ENCODE measurements around the gene AKR7A3. TPM values are rescaled to one million over a fixed set of nuclear protein-coding genes. Genes with fewer than 3 reads are reported as not detected.
"Not testable (repeated sequence)": the region's sequence is repeated elsewhere in the genome, so short reads cannot be mapped to it uniquely, and the experiment has no call there.

Gene AKR7A3
- under 1 TPM; 0.54 TPM for total RNA-seq

GRCh38 chr1:19288324-19289241 lies at the start of gene AKR7A3:
Gene AKR7A3 (minus strand): TSS chr1:19288770. CDS start chr1:19288709, 61 bp downstream.
- Mint-ChIP-seq H3K27me3 (peaks cover 14% of the 10 kb centered on the region), H3K4me3 (peak within 1 kb of the TSS; percentile 56)
- ATAC-seq = peak; percentile 97
- H3K9me3 Mint-ChIP-seq; H3K36me3 Mint-ChIP-seq (ENCODE audit: low read depth); H3K4me1 Mint-ChIP-seq (ENCODE audit: low read depth); intact Hi-C loops (cut with micrococcal nuclease); H3K27ac Mint-ChIP-seq: not testable (repeated sequence)
- CTCF ChIA-PET = interaction anchor here (1.4 kb wide), 1 partner anchor 374 kb away, joined by 5 read pairs; no protein-coding TSS in a partner anchor
- POLR2A ChIA-PET = interaction anchor here (0.6 to 2.0 kb wide), 5 partner anchors 11 to 47 kb away, joined by 3 to 10 read pairs (median 3); partner anchors contain the start of genes AKR7A2, EMC1, MRTO4 and SLC66A1
- DNase-seq = peak; percentile 81

- H3K27ac Mint-ChIP-seq = peak overlapping the region; percentile 76
- DNase-seq (no peak), ATAC-seq (no peak)
- no peak for TF ChIP-seq CTCF (IDR thresholded peaks at IDR 0.05)
- H3K4me1 Mint-ChIP-seq (ENCODE audit: low read depth) = peaks cover 22% of the 10 kb centered on the region
- no peaks in the 10 kb centered on the region for H3K9me3 Mint-ChIP-seq
- H3K27me3 Mint-ChIP-seq = no peaks in the 10 kb centered on the region
- ChIA-PET POLR2A (interaction anchor here (0.9 kb wide), 1 partner anchor 99 kb away, joined by 3 read pairs; no protein-coding TSS in a partner anchor), CTCF (no interaction called here)
- intact Hi-C loops (cut with micrococcal nuclease) = no loop called here
- no peak overlapping the region for H3K4me3 Mint-ChIP-seq
- peaks cover 25% of the 10 kb centered on the region for H3K36me3 Mint-ChIP-seq (ENCODE audit: low read depth)
Observed at GRCh38 chr1:19338323-19338762, 49.8 kb upstream of the AKR7A3 start.

- Mint-ChIP-seq H3K36me3 (ENCODE audit: low read depth) (peaks cover 21% of the 10 kb centered on the region), H3K4me1 (ENCODE audit: low read depth) (peaks cover 22% of the 10 kb centered on the region), H3K27me3 (no peaks in the 10 kb centered on the region), H3K9me3 (no peaks in the 10 kb centered on the region), H3K27ac (peak overlapping the region; percentile 76), H3K4me3 (no peak overlapping the region)
- ChIA-PET CTCF (no interaction called here), POLR2A (interaction anchor here (0.9 kb wide), 1 partner anchor 100 kb away, joined by 3 read pairs; no protein-coding TSS in a partner anchor)
- intact Hi-C loops (cut with micrococcal nuclease) = no loop called here
- ATAC-seq (no peak), DNase-seq (no peak)
- TF ChIP-seq CTCF (IDR thresholded peaks at IDR 0.05) = no peak
Observed at GRCh38 chr1:19337289-19337688, 48.7 kb upstream of the AKR7A3 start.

- intact Hi-C loops (cut with micrococcal nuclease) = no loop called here
- Mint-ChIP-seq H3K36me3 (ENCODE audit: low read depth) (peaks cover 15% of the 10 kb centered on the region), H3K9me3 (no peaks in the 10 kb centered on the region), H3K4me1 (ENCODE audit: low read depth) (peaks cover 20% of the 10 kb centered on the region), H3K27ac (peak overlapping the region; percentile 68), H3K27me3 (no peaks in the 10 kb centered on the region), H3K4me3 (no peak overlapping the region)
- CTCF ChIA-PET = interaction anchor here (1.2 kb wide), 1 partner anchor 315 kb away, joined by 3 read pairs; no protein-coding TSS in a partner anchor
- POLR2A ChIA-PET = interaction anchor here (1.6 kb wide), 1 partner anchor 47 kb away, joined by 3 read pairs; no protein-coding TSS in a partner anchor
- TF ChIP-seq CTCF (IDR thresholded peaks at IDR 0.05) = no peak
- peak; percentile 73 for DNase-seq
- ATAC-seq = peak; percentile 86
Observed at GRCh38 chr1:19336543-19336942, 48.0 kb upstream of the AKR7A3 start.

GRCh38 chr1:19333587-19334354 lies 45.2 kb upstream of the AKR7A3 start:
- ChIA-PET CTCF (interaction anchor here (1.0 to 1.5 kb wide), 2 partner anchors 8 to 317 kb away, joined by 3 read pairs; no protein-coding TSS in a partner anchor), POLR2A (interaction anchor here (0.6 to 1.3 kb wide), 4 partner anchors 14 to 1230 kb away, joined by 3 read pairs; partner anchors contain the start of gene SLC66A1)
- ATAC-seq (no peak), DNase-seq (no peak)
- Mint-ChIP-seq H3K9me3 (no peaks in the 10 kb centered on the region), H3K4me3 (no peak overlapping the region), H3K27ac (no peak overlapping the region), H3K27me3 (no peaks in the 10 kb centered on the region), H3K36me3 (ENCODE audit: low read depth) (peaks cover 8% of the 10 kb centered on the region), H3K4me1 (ENCODE audit: low read depth) (peaks cover 20% of the 10 kb centered on the region)
- intact Hi-C loops (cut with micrococcal nuclease) = no loop called here
- no peak for TF ChIP-seq CTCF (IDR thresholded peaks at IDR 0.05)
